ENCODE measurements around the gene CTXN3.

- no peak for TF ChIP-seq POLR2AphosphoS5 (IDR thresholded peaks at IDR 0.05; ENCODE audit: low read depth, low read length)
- TF ChIP-seq REST (IDR thresholded peaks at IDR 0.05; ENCODE audit: insufficient read depth in 1 of 2, low read depth in 2 of 2, low read length in 1 of 2): no peak
- TF ChIP-seq CTCF (IDR thresholded peaks at IDR 0.05): no peak
- TF ChIP-seq SIN3A (IDR thresholded peaks at IDR 0.05; ENCODE audit: borderline replicate concordance, insufficient read depth, low read depth, low read length): no peak
- no peak for TF ChIP-seq TCF7L2 (IDR thresholded peaks at IDR 0.05; ENCODE audit: low read depth, low read length)
These were observed 9.1 kb upstream of the CTXN3 start for GRCh38 chr5:127639828-127640227.

Measured in Panc1 (cell line).